GM06990 (cell line): ENCODE measurements around the gene CLIP4.

Experiments used
- DNase-seq: peaks from one replicate; pipeline ENCODE4 v3.0.0-alpha.2; 2011; ENCODE audit not compliant: insufficient read length; ENCODE audit errors: extremely low read depth
- H3K27me3 ChIP-seq: replicated peaks from 2 replicates; pipeline ENCODE4 v1.6.0; 2011; ENCODE audit warnings: low read length; ENCODE audit not compliant: control insufficient read depth, insufficient read depth
- H3K36me3 ChIP-seq: 2 replicates; pipeline ENCODE4 v1.5.1; 2011; ENCODE audit warnings: low read length; ENCODE audit not compliant: control insufficient read depth, insufficient read depth
- H3K4me3 ChIP-seq: replicated peaks from 2 replicates; pipeline ENCODE4 v1.5.1; 2011; ENCODE audit warnings: low read depth, mild to moderate bottlenecking, control low read depth, low read length
- CTCF ChIP-seq: IDR thresholded peaks from 2 replicates; pipeline ENCODE4 v1.5.1; 2011; ENCODE audit warnings: low read length, control low read depth, mild to moderate bottlenecking, inconsistent platforms; ENCODE audit not compliant: insufficient read depth, poor library complexity, severe bottlenecking

The CLIP4 gene

DNA sequence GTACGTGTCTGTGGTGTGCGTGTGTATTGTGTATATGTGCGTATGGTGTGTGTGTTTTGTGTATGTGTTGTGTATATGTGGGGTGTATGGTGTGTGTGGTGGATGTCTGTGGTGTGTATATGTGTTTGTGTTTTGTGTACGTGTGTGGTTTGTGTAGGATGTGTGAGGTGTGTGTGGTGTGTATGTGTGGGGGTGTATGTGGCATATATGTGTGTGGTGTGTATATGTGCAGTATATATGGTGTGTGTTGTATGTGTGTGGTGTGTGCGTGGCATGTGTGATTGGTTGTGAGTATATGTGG is 101.3 kb downstream of the CLIP4 start:
- Histone ChIP-seq H3K4me3 (no peak overlapping the region), H3K27me3 (no peaks in the 10 kb centered on the region; the same call in 1 of the 2 replicates), H3K36me3 (no peaks in the 10 kb centered on the region)
- TF ChIP-seq CTCF: no peak
- DNase-seq: no peak

DNA sequence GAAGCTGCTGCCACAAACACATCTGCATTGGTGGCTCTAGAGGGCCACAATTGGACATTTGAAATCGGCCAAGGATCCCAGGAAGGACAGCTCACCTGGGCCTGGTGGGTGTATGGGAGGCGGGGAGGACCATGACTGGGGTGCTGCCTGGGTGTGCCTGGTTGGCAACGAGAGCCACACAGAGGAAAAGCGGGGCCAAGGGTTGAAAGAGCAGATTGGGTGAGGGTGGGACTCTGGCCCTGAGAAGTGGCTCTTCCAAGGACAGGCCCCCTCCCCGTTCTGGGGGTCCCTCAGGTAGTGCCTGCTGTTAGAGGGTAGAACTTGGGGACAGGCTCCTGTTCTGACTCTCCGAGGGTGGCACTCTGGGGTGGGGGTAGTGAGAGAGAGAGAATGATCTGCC is 102.9 kb downstream of the CLIP4 start:
- Histone ChIP-seq H3K4me3 (no peak overlapping the region), H3K36me3 (no peaks in the 10 kb centered on the region), H3K27me3 (no peaks in the 10 kb centered on the region; the same call in 1 of the 2 replicates)
- TF ChIP-seq CTCF: no peak
- DNase-seq: no peak

DNA sequence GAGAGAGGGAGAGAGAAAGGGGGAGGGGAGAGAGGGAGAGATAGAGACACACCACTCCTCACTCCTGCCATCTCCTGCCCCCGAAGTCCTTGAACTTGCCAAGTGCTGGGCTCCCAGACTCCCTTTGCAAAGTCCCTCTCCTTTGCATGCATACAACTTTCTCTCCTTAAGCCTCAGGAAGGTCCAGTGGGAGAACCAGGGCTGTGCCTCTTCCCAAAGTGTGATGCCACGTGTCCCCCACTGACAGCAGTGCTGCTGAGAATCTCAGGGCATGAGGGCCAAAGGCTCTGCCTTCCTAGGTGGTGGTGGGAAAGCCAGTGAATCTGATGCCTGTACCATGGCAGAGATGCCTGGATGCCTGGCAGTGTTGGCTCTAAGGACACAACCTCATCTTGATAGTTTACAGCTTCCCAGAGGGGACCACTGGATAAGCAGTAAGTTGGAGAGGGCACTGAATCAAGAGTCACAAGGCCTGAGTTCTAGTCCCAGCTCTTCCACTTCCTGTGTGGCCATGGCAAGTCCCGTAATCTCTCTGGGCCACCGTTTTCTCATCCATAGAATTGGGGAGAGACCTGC is 103.4 kb downstream of the CLIP4 start:
- Histone ChIP-seq H3K4me3 (no peak overlapping the region), H3K27me3 (no peaks in the 10 kb centered on the region; the same call in 1 of the 2 replicates), H3K36me3 (no peaks in the 10 kb centered on the region)
- no peak for TF ChIP-seq CTCF
- no peak for DNase-seq

- Histone ChIP-seq H3K27me3 (no peaks in the 10 kb centered on the region; the same call in 1 of the 2 replicates), H3K36me3 (no peaks in the 10 kb centered on the region), H3K4me3 (no peak overlapping the region)
- DNase-seq: no peak
- TF ChIP-seq CTCF: no peak
These were observed 104.2 kb downstream of the CLIP4 start for GRCh38 chr2:29219374-29219773.

- TF ChIP-seq CTCF: no peak
- Histone ChIP-seq H3K27me3 (no peaks in the 10 kb centered on the region; the same call in 1 of the 2 replicates), H3K36me3 (no peaks in the 10 kb centered on the region), H3K4me3 (no peak overlapping the region)
- DNase-seq: no peak
These were observed 105.5 kb downstream of the CLIP4 start for GRCh38 chr2:29220506-29221270.
